Astrocyte (in vitro differentiated cells and primary cell): Measurements from ENCODE around the gene MPP2.

Experiments
- CTCF ChIP-seq: IDR thresholded peaks from 2 replicates; pipeline ENCODE4 v1.5.1; 2011; ENCODE audit warnings: low read depth, mild to moderate bottlenecking, inconsistent platforms, low read length, moderate library complexity; ENCODE audit not compliant: insufficient read depth
- EZH2 ChIP-seq: IDR thresholded peaks from 2 replicates; pipeline ENCODE4 v1.6.1; 2012; ENCODE audit warnings: mild to moderate bottlenecking, low read length, inconsistent platforms; ENCODE audit not compliant: insufficient read depth

GRCh38 chr17:43825567-43825966 lies 81.8 kb downstream of the MPP2 start:
- no peak for TF ChIP-seq CTCF
- no peak for TF ChIP-seq EZH2
